ENCODE measurements around the gene CUEDC1.

CUEDC1 gene

DNA sequence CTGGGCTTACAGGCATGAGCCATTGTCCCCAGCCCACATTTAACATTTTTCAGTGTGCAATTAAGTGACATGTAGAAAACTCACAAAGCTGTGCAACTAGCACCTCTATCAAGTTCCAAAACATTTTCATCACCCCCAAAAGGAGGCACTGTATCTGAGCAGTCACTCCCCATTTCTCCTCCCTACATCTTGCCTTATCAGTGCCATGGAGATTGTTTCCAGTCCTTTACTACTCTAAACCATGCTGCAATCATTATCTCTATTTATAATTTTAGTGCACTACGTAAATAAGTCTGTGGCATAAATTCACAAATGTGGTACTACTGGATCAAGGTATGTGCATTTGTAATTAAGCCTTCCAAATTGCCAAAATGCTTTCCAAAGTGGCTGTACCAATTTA is 112.9 kb downstream of the CUEDC1 start:
- Histone ChIP-seq H3K36me3 (peaks cover 77 to 94% (median 89%) of the 10 kb centered on the region in 11 experiments), H3K9ac (no peak overlapping the region), H3K4me3 (no peak overlapping the region), H3K4me1 (peaks cover 0 to 5% (median 0%) of the 10 kb centered on the region in 10 experiments; a peak in 1 of 20 replicates), H3K9me3 (replicated peaks in 1 of 11) (no peaks in the 10 kb centered on the region), H4K20me1 (peaks cover 0 to 40% (median 27%) of the 10 kb centered on the region in 11 experiments; a peak in 14 of 22 replicates), H3K27me3 (no peaks in the 10 kb centered on the region), H3K27ac (no peak overlapping the region), H3K4me2 (no peak overlapping the region)
- no peak for TF ChIP-seq Cebpa-rat (IDR thresholded peaks at IDR 0.05)

DNA sequence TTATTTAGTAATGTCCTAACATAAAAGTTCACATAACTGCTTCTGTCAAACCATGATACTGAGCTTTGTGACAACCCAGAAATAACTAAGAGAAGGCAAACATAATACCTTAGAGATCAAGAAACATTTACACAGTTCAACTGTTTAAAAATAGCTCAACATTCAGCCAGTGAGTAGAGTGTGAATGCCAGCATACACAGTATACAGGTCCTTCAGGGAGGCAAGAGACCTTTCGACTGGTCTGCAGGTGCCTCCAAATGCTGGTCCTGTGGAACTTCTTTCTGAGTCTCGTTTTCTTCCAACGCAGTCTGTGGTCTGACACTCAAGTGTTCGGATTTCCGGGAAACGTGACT is 115.7 kb downstream of the CUEDC1 start:
- Histone ChIP-seq H3K36me3 (peaks cover 64 to 83% (median 75%) of the 10 kb centered on the region in 11 experiments), H4K20me1 (peaks cover 0 to 33% (median 24%) of the 10 kb centered on the region in 11 experiments; a peak in 14 of 22 replicates), H3K9me3 (replicated peaks in 1 of 11) (no peaks in the 10 kb centered on the region), H3K4me2 (no peak overlapping the region), H3K4me3 (no peak overlapping the region), H3K27me3 (no peaks in the 10 kb centered on the region), H3K9ac (no peak overlapping the region), H3K27ac (no peak overlapping the region), H3K4me1 (peaks cover 0 to 7% (median 3%) of the 10 kb centered on the region in 10 experiments; a peak in 13 of 20 replicates)
- no peak for TF ChIP-seq Cebpa-rat (IDR thresholded peaks at IDR 0.05)

DNA sequence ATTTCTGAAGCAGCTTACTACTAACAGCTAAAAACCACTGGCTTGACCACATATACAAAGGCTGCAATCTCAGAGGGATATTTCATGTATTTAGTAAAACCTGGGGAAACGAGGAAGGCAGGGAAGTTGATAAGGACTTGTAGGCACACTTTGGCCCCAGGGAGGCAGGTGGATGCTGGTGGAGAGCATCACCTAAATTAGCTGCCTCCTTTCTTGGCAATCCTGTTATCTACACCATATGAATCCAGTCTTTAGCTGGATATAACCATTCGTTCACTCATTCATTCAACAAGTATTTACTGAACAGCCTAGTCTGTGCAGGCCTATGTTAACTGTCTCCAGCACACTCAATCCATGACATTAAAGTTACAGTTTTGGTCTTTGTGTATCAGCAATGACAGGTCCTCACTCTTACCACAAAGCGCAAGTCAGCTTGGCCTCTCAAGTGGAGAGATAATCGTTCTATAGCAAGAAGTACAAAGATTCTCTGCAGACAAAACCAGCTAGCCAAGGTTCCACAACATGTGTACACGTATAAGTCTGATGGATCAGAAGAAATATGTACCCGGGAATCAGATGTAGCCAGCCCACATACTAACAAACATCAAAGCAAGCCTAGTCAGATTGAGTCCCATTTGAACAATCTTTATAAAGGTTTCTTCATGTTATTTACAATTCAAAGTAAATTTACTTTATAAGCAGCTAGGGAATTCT is 116.2 kb downstream of the CUEDC1 start:
- H3K4me3 ChIP-seq: no peak overlapping the region
- no peak for TF ChIP-seq Cebpa-rat (IDR thresholded peaks at IDR 0.05)
- H3K9ac ChIP-seq: no peak overlapping the region
- no peak overlapping the region for H3K27ac ChIP-seq
- H3K9me3 ChIP-seq (replicated peaks in 1 of 11): no peaks in the 10 kb centered on the region
- H3K36me3 ChIP-seq: peaks cover 61 to 78% (median 70%) of the 10 kb centered on the region in 11 experiments
- H3K27me3 ChIP-seq: no peaks in the 10 kb centered on the region
- H3K4me1 ChIP-seq: peaks cover 0 to 12% (median 8%) of the 10 kb centered on the region in 10 experiments; a peak in 17 of 20 replicates
- peaks cover 0 to 33% (median 25%) of the 10 kb centered on the region in 11 experiments; a peak in 14 of 22 replicates for H4K20me1 ChIP-seq
- H3K4me2 ChIP-seq: no peak overlapping the region

DNA sequence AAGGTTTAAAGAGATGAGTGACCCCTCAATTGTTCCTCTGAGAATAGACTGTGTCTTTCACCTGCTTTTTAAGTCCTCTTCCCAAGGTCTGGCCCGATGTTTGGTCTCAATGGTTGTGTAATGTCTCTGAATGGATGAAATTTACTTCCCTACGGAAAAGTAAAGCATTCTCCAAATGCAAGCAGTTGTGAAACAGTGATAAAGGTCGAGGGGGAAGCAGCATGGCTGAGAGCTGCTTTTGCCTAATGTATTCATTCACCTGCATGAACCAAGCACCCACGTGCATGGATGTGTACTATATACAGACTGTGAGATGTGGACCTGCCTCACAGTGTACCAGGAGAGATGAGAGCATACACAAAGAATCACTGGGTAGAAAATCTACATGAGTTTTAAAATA is 116.8 kb downstream of the CUEDC1 start:
- H3K4me1 ChIP-seq: peaks cover 0 to 18% (median 14%) of the 10 kb centered on the region in 10 experiments; a peak in 18 of 20 replicates
- H3K36me3 ChIP-seq: peaks cover 58 to 74% (median 65%) of the 10 kb centered on the region in 11 experiments
- no peak overlapping the region for H3K27ac ChIP-seq
- TF ChIP-seq Cebpa-rat (IDR thresholded peaks at IDR 0.05): no peak
- H3K9ac ChIP-seq: no peak overlapping the region
- no peaks in the 10 kb centered on the region for H3K9me3 ChIP-seq (replicated peaks in 1 of 11)
- no peak overlapping the region for H3K4me3 ChIP-seq
- H4K20me1 ChIP-seq: peaks cover 0 to 33% (median 22%) of the 10 kb centered on the region in 11 experiments; a peak in 14 of 22 replicates
- H3K4me2 ChIP-seq: no peak overlapping the region
- no peaks in the 10 kb centered on the region for H3K27me3 ChIP-seq

DNA sequence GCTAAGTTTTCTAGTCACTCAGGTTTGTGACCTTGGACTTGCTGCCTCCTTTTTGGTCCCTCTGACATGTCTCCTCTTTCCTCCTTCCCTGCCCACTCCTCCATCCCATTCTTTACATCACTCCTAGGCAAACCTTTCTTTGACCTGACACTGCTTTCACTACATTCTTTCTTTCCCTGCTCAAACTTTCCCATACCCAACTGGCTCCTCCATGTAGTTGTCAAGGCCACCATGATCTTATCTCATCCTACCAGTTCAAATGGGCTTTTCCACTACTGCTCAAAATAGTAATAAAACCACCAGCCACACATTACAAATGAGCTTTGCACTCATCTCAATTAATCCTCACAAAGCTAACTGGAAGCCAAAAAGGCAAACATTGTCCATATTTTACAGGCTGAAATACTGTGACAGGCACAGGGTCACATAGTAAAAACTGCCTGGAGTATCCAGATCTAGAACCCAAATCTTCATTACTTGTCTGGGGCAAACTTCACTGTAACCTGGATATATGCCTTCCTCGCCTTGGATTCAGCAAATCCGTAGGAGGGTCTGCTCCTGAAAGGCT is 119.8 kb downstream of the CUEDC1 start:
- Histone ChIP-seq H3K4me2 (no peak overlapping the region), H4K20me1 (peaks cover 0 to 15% (median 0%) of the 10 kb centered on the region in 11 experiments; a peak in 4 of 22 replicates), H3K27ac (peak overlapping the region in 2 of 11 experiments; percentile 92 to 93; a peak in 2 of 22 replicates), H3K9ac (no peak overlapping the region), H3K27me3 (no peaks in the 10 kb centered on the region), H3K4me3 (no peak overlapping the region), H3K9me3 (replicated peaks in 1 of 11) (no peaks in the 10 kb centered on the region), H3K36me3 (peaks cover 36 to 44% (median 38%) of the 10 kb centered on the region in 11 experiments), H3K4me1 (peaks cover 17 to 46% (median 40%) of the 10 kb centered on the region in 10 experiments)
- TF ChIP-seq Cebpa-rat (IDR thresholded peaks at IDR 0.05): no peak

DNA sequence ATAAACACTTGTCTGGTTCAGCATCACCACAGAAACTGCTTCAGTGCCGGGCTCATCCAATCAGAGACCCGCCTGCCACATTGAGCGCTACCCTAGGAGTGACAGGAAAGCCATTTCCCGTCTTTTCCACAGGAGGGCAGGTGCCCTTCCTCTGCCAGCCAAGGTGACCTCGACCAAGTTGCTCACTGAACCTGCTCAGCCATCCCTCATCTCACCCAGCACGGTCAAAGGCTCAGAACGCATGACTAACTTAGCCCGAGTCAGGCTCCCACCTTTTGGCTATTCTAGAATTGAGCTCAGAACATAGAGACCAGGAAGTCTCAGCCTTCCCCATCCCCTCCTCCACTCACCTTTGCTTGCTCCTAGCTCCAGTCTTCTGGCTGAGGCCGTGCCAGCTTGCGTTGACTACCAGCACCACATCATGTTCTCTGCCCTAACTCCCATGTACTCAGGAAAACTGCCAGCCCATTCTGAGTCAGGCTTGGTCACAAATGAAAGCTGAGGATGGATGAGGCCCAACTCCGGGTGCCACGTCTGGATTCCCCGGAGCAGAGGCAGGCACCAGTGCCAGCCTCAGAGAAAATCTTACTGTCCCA is 121.0 kb downstream of the CUEDC1 start:
- peak overlapping the region in 10 of 11 experiments; percentile 68 to 93 (median 84); a peak in 18 of 22 replicates for H3K4me2 ChIP-seq
- H3K27me3 ChIP-seq: no peaks in the 10 kb centered on the region
- peak overlapping the region in 8 of 11 experiments; percentile 66 to 84 (median 77); a peak in 9 of 22 replicates for H3K9ac ChIP-seq
- no peak overlapping the region for H3K4me3 ChIP-seq
- no peaks in the 10 kb centered on the region for H3K9me3 ChIP-seq (replicated peaks in 1 of 11)
- no peak for TF ChIP-seq Cebpa-rat (IDR thresholded peaks at IDR 0.05)
- H3K4me1 ChIP-seq: peaks cover 17 to 47% (median 41%) of the 10 kb centered on the region in 10 experiments
- H4K20me1 ChIP-seq: peaks cover 0 to 15% (median 0%) of the 10 kb centered on the region in 11 experiments; a peak in 4 of 22 replicates
- peaks cover 24 to 32% (median 26%) of the 10 kb centered on the region in 11 experiments for H3K36me3 ChIP-seq
- H3K27ac ChIP-seq: peak overlapping the region in 7 of 11 experiments; percentile 80 to 93 (median 87); a peak in 13 of 22 replicates

DNA sequence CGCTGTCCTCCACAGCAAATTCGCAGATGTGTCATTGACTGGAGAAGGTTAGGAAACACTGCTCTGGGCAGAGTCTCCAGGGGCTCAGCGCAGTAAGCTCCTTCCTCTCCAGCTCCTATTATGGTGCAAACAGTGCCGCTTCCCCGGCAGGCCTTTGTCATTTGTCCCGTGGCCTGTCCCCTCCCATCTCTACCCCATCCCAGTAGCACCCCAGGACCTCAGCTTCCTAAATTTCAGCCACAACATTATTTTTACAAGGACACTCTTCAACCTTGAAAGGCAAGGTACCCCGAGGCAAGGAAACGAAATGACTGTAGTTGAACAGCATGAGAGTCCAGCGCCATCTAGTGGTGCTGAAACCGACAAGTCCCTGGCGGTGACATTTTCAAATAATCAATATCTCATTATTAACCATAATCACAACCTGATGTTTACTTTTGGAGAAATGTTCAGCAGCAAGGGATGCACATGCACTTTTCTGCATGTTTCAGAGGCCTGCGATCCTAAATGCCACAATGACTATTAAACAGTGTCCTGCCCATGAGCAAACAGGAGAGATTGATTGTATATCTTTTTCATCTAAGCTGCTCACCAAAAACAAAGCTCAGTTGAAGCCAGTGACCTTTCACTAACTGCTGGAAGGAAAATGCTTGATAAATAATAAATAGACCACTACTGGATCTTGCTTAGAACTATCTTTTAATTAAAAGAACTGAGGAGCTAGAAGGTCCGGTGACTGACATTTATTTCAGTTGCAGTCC is 121.9 kb downstream of the CUEDC1 start:
- no peaks in the 10 kb centered on the region for H3K27me3 ChIP-seq
- peak overlapping the region; percentile 68 to 93 (median 86) for H3K4me2 ChIP-seq
- H3K9me3 ChIP-seq (replicated peaks in 1 of 11): no peaks in the 10 kb centered on the region
- H3K36me3 ChIP-seq: peaks cover 16 to 23% (median 17%) of the 10 kb centered on the region in 11 experiments; a peak in 21 of 22 replicates
- peak overlapping the region; percentile 42 to 64 (median 51); a peak in 17 of 20 replicates for H3K4me3 ChIP-seq
- peak in 8 of 11 experiments; percentile 47 to 96 (median 83); a peak in 11 of 22 replicates for TF ChIP-seq Cebpa-rat (IDR thresholded peaks at IDR 0.05)
- peaks cover 17 to 53% (median 44%) of the 10 kb centered on the region in 10 experiments for H3K4me1 ChIP-seq
- H4K20me1 ChIP-seq: peaks cover 0 to 7% (median 0%) of the 10 kb centered on the region in 11 experiments; a peak in 3 of 22 replicates
- peak overlapping the region in 9 of 11 experiments; percentile 64 to 93 (median 86); a peak in 19 of 22 replicates for H3K27ac ChIP-seq
- peak overlapping the region; percentile 43 to 84 (median 77); a peak in 21 of 22 replicates for H3K9ac ChIP-seq

Measured in BLaER1 treated with 17β-estradiol and CSF1 and Interleukin-3, amounts not matched to agents 10 nM and 100 nM (cell line).